ENCODE measurements around the gene HMGB4.

GRCh38 chr1:33852711-33853110, 11.2 kb upstream of the HMGB4 start:
- TF ChIP-seq, protein P1, sequence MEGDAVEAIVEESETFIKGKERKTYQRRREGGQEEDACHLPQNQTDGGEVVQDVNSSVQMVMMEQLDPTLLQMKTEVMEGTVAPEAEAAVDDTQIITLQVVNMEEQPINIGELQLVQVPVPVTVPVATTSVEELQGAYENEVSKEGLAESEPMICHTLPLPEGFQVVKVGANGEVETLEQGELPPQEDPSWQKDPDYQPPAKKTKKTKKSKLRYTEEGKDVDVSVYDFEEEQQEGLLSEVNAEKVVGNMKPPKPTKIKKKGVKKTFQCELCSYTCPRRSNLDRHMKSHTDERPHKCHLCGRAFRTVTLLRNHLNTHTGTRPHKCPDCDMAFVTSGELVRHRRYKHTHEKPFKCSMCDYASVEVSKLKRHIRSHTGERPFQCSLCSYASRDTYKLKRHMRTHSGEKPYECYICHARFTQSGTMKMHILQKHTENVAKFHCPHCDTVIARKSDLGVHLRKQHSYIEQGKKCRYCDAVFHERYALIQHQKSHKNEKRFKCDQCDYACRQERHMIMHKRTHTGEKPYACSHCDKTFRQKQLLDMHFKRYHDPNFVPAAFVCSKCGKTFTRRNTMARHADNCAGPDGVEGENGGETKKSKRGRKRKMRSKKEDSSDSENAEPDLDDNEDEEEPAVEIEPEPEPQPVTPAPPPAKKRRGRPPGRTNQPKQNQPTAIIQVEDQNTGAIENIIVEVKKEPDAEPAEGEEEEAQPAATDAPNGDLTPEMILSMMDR (IDR thresholded peaks at IDR 0.05) = no peak
- TF ChIP-seq POLR2A (IDR thresholded peaks at IDR 0.05) = no peak

Measured in upper lobe of left lung (tissue), 4 donors.